MM.1S (cell line): Measurements from ENCODE around the gene BCL7B.

ENCODE experiments used
- EZH2phosphoT487 ChIP-seq: fragments of 300-600 bp; sonication (generic); IDR thresholded peaks from 2 replicates; pipeline ENCODE4 v1.6.1; 2018; ENCODE audit warnings: antibody characterized with exemption, low read length
- TF ChIP-seq, protein P1 (sequence below): fragments of 300-600 bp; sonication (generic); IDR thresholded peaks from 2 replicates; pipeline ENCODE4 v1.5.1; 2016; ENCODE audit warnings: antibody characterized with exemption, low read length, mixed read lengths

DNA sequence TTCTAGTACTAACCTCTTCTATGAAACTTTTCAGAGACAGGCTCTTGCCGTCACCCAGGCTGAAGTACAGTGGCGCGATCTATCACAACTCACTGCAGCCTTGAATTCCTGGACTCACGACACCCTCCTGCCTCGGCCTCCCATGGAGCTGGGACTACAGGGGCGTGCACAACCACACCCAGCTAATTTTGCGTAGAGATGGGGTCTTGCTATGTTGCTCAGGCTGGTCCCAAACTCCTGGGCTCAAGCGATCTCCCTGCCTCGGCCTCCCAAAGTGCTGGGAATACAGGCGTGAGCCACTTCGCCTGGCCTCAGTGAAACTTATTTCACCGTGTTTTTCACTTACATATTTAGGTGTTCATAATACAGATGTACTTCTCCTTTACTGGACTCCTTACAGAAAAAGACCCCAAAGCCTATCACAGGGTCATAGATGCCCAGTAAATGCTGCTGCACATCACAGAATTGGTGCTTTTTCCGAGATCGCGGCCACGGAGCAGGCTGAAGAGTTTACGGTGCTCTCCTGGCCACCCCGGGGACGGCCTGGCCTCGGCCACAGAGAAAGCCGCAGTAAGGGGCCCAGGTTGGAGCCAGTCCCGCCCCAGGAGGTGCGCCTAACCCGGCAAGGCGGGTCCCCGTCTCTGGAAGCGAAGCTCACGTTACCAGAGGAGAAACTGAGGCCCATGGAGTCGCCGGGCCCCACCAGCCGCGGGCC, 20.3 kb upstream of the BCL7B start:
- TF ChIP-seq, protein P1, sequence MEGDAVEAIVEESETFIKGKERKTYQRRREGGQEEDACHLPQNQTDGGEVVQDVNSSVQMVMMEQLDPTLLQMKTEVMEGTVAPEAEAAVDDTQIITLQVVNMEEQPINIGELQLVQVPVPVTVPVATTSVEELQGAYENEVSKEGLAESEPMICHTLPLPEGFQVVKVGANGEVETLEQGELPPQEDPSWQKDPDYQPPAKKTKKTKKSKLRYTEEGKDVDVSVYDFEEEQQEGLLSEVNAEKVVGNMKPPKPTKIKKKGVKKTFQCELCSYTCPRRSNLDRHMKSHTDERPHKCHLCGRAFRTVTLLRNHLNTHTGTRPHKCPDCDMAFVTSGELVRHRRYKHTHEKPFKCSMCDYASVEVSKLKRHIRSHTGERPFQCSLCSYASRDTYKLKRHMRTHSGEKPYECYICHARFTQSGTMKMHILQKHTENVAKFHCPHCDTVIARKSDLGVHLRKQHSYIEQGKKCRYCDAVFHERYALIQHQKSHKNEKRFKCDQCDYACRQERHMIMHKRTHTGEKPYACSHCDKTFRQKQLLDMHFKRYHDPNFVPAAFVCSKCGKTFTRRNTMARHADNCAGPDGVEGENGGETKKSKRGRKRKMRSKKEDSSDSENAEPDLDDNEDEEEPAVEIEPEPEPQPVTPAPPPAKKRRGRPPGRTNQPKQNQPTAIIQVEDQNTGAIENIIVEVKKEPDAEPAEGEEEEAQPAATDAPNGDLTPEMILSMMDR: no peak
- no peak for TF ChIP-seq EZH2phosphoT487
